ENCODE data around the gene TOMM70. TPM values are rescaled to one million over a fixed set of nuclear protein-coding genes. Genes with fewer than 3 reads are reported as not detected.

TOMM70 gene
- total and polyA plus RNA-seq, 2 of the 4 experiments (the other 2 are of a cell fraction): 24.6 to 35.1 TPM

- no peak overlapping the region for H4K8ac ChIP-seq (ENCODE audit: low read depth in 2 of 2, low read length in 2 of 2)
These were observed 80.9 kb downstream of the TOMM70 start for GRCh38 chr3:100319951-100320350.

More at GRCh38 chr3:100319951-100320350, 80.9 kb downstream of the TOMM70 start:
- Histone ChIP-seq H2BK20ac (ENCODE audit: low read depth, low read length) (no peak overlapping the region), H2BK15ac (ENCODE audit: low read depth, low read length) (no peak overlapping the region), H4K5ac (ENCODE audit: low read depth, low read length) (no peak overlapping the region), H2AK5ac (ENCODE audit: low read depth, low read length) (no peak overlapping the region), H4K20me1 (ENCODE audit: insufficient read depth, low read length) (no peaks in the 10 kb centered on the region), H3K4me3 (ENCODE audit: insufficient read depth, low read depth, low read length) (no peak overlapping the region), H4K91ac (ENCODE audit: insufficient read depth, low read depth, low read length) (no peak overlapping the region), H3K4me2 (ENCODE audit: low read depth, low read length) (no peak overlapping the region), H3K79me1 (ENCODE audit: low read depth in 1 of 2, low read length in 2 of 2) (peaks cover 0 to 4% of the 10 kb centered on the region in 2 experiments; a peak in 2 of 4 replicates), H3K23ac (ENCODE audit: low read depth, low read length) (no peak overlapping the region), H3K36me3 (ENCODE audit: control insufficient read depth, insufficient read depth, low read length) (peaks cover 14% of the 10 kb centered on the region), H2AFZ (replicated peaks; ENCODE audit: low read length, poor library complexity) (no peak overlapping the region), H3K56ac (ENCODE audit: extremely low read depth, insufficient read depth, low read length) (no peak overlapping the region), H3K4ac (ENCODE audit: low read depth, low read length) (no peak overlapping the region), H3K27me3 (ENCODE audit: control insufficient read depth, insufficient read depth, low read length) (no peaks in the 10 kb centered on the region), H3K9ac (ENCODE audit: low read depth, low read length) (no peak overlapping the region), H2BK120ac (ENCODE audit: low read depth, low read length) (no peak overlapping the region), H3K9me1 (ENCODE audit: insufficient read depth, low read length) (no peaks in the 10 kb centered on the region), H3K18ac (ENCODE audit: low read depth, low read length) (no peak overlapping the region), H2BK5ac (ENCODE audit: low read depth, low read length, poor library complexity, severe bottlenecking) (no peak overlapping the region), H3K27ac (ENCODE audit: insufficient read depth, low read length) (no peak overlapping the region), H3K14ac (replicated peaks; ENCODE audit: low read depth, low read length) (no peak overlapping the region), H3K4me1 (ENCODE audit: control insufficient read depth, insufficient read depth, low read length) (0 out of 2 replicates have a peak, but pooled peaks cover 2% of the 10 kb centered on the region), H3K9me3 (ENCODE audit: control insufficient read depth, insufficient read depth, low read length) (no peaks in the 10 kb centered on the region), H2AK9ac (replicated peaks; ENCODE audit: low read depth, low read length, poor library complexity) (no peak overlapping the region)
- TF ChIP-seq FOS (IDR thresholded peaks at IDR 0.05; ENCODE audit: low read depth, low read length) (no peak), NFE2L2 (IDR thresholded peaks at IDR 0.05; ENCODE audit: low read depth, low read length) (no peak), CEBPB (IDR thresholded peaks at IDR 0.05; ENCODE audit: low read depth, low read length) (no peak), ELK1 (IDR thresholded peaks at IDR 0.05; ENCODE audit: borderline replicate concordance, low read depth, low read length) (no peak), MAZ (IDR thresholded peaks at IDR 0.05; ENCODE audit: borderline replicate concordance, low read depth, low read length) (no peak), CHD1 (IDR thresholded peaks at IDR 0.05; ENCODE audit: low read depth, low read length) (no peak), POLR2A (IDR thresholded peaks at IDR 0.05; ENCODE audit: low read depth, low read length) (no peak), USF2 (IDR thresholded peaks at IDR 0.05; ENCODE audit: low read depth, low read length) (no peak), RFX5 (IDR thresholded peaks at IDR 0.05; ENCODE audit: low read depth, low read length) (no peak)
- BruUV-seq (replicated peaks): no TSS peak
- WGBS, 2 experiments (ENCODE audit: extremely low coverage in 2 of 2, insufficient read length in 1 of 2): no CpG with 5 or more reads among the region's 2 CpGs
- ATAC-seq (ENCODE audit: low read depth) (no peak), DNase-seq (no peak)
- in situ Hi-C loops (cut with MboI; ENCODE audit: low sequenced_read_pairs): loop anchor here (10.0 kb wide), 1 partner anchor 275 kb away; no protein-coding TSS in a partner anchor
- dilution Hi-C loops (cut with HindIII; ENCODE audit: low sequenced_read_pairs, unreplicated experiment): no loop called here
- POLR2A ChIA-PET (ENCODE audit: unreplicated experiment): no interaction called here
- CTCF ChIA-PET: interaction anchor here (0.6 kb wide), 1 partner anchor 103 kb away, joined by 3 read pairs; no protein-coding TSS in a partner anchor
- intact Hi-C loops (cut with micrococcal nuclease): loop anchor here (5.0 to 10.0 kb wide), 2 partner anchors 392 to 875 kb away; no protein-coding TSS in a partner anchor

Data from IMR-90 (cell line).